Erythroblast (primary cell): ENCODE results near the gene IL6R.

Source experiments
- GATA1 ChIP-seq: IDR thresholded peaks from 2 replicates; pipeline ENCODE4 v1.6.1; 2011; ENCODE audit warnings: low read depth, mild to moderate bottlenecking, control low read depth, low read length, moderate library complexity
- POLR2A ChIP-seq: IDR thresholded peaks from 2 replicates; pipeline ENCODE4 v1.6.1; 2011; ENCODE audit warnings: mild to moderate bottlenecking, low read length

DNA sequence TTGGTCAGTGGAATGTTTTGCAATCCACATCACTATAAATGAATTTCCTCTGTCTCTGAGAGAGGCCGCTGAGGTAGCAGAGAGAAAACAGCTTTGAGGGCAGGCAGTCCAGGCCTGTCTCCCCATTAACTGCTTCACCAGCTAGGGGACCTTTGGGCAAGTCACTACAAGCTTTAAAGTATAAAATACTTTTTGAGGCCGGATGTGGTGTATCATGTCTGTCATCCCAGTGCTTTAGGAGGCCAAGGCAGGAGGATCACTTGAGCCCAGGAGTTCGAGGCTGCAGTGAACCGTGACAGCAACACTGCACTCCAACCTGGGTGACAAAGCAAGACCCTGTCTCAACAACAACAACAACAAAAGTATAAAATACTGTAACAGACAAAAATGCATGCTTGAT is 6.4 kb downstream of the IL6R start:
- TF ChIP-seq POLR2A = no peak
- no peak for TF ChIP-seq GATA1
